ENCODE results near the gene USH2A. TPM values are rescaled to one million over a fixed set of nuclear protein-coding genes. Genes with fewer than 3 reads are reported as not detected.

The USH2A gene
- total RNA-seq, 4 donors from 2014 or later: under 0.01 to 1.9 (median under 0.01) TPM

GRCh38 chr1:216049741-216050430 lies 373.4 kb downstream of the USH2A start:
- TF ChIP-seq POLR2AphosphoS5 (IDR thresholded peaks at IDR 0.05) (no peak), CTCF (IDR thresholded peaks at IDR 0.05) (no peak), EP300 (IDR thresholded peaks at IDR 0.05) (no peak), POLR2A (IDR thresholded peaks at IDR 0.05; ENCODE audit: low read depth) (no peak)
- whole genome bisulfite sequencing: 84% methylated on average over 9 of the region's 9 CpGs
- Histone ChIP-seq H3K27ac (replicated peaks in 1 of 4) (no peak overlapping the region), H3K4me3 (no peak overlapping the region), H3K36me3 (no peaks in the 10 kb centered on the region), H3K9me3 (no peaks in the 10 kb centered on the region), H3K4me1 (peaks cover 0 to 9% (median 9%) of the 10 kb centered on the region in 4 donors), H3K27me3 (no peaks in the 10 kb centered on the region)
- no peak for DNase-seq (ENCODE audit: extremely low spot score)
- intact Hi-C loops (cut with DNase I): no loop called here

GRCh38 chr1:216047811-216048572 lies 375.3 kb downstream of the USH2A start:
- WGBS: 67% methylated on average over 3 of the region's 3 CpGs
- Histone ChIP-seq H3K36me3 (no peaks in the 10 kb centered on the region), H3K4me3 (no peak overlapping the region), H3K27me3 (no peaks in the 10 kb centered on the region), H3K9me3 (no peaks in the 10 kb centered on the region), H3K4me1 (no peaks in the 10 kb centered on the region), H3K27ac (replicated peaks in 1 of 4) (no peak overlapping the region)
- no peak for DNase-seq (ENCODE audit: extremely low spot score)
- no peak for TF ChIP-seq POLR2A (IDR thresholded peaks at IDR 0.05; ENCODE audit: low read depth)
- TF ChIP-seq CTCF (IDR thresholded peaks at IDR 0.05): no peak
- TF ChIP-seq POLR2AphosphoS5 (IDR thresholded peaks at IDR 0.05): no peak
- no peak for TF ChIP-seq EP300 (IDR thresholded peaks at IDR 0.05)
- intact Hi-C loops (cut with DNase I): no loop called here

GRCh38 chr1:216046336-216046735 lies 376.9 kb downstream of the USH2A start:
- H3K36me3 ChIP-seq: no peaks in the 10 kb centered on the region
- intact Hi-C loops (cut with DNase I): no loop called here
- WGBS: 77% methylated on average over 4 of the region's 4 CpGs
- no peak overlapping the region for H3K4me3 ChIP-seq
- TF ChIP-seq POLR2A (IDR thresholded peaks at IDR 0.05; ENCODE audit: low read depth) (no peak), POLR2AphosphoS5 (IDR thresholded peaks at IDR 0.05) (no peak), CTCF (IDR thresholded peaks at IDR 0.05) (no peak), EP300 (IDR thresholded peaks at IDR 0.05) (no peak)
- no peaks in the 10 kb centered on the region for H3K27me3 ChIP-seq
- H3K27ac ChIP-seq (replicated peaks in 1 of 4): no peak overlapping the region
- DNase-seq (ENCODE audit: extremely low spot score): no peak
- H3K4me1 ChIP-seq: no peaks in the 10 kb centered on the region
- no peaks in the 10 kb centered on the region for H3K9me3 ChIP-seq

DNA sequence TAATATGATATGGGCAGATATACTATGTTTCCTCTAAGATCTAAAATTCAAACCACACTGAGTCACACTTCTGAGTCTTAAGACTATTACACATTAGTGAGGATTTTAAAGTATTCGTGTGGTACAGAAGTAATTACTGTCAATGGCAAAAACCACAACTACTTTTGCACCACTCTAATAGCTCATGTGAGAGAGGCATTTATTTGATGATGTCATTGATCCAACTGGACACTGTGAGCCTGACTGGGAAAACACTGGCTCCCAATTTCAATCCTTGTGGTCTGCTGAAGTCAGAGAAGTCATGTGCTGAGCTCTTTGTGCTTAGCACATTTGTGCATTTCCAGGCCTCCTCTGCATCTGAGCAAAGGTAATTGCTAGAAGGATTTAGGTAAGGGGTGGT lies 377.8 kb downstream of the USH2A start:
- Histone ChIP-seq H3K36me3 (no peaks in the 10 kb centered on the region), H3K9me3 (no peaks in the 10 kb centered on the region), H3K27ac (replicated peaks in 1 of 4) (no peak overlapping the region), H3K4me3 (no peak overlapping the region), H3K27me3 (no peaks in the 10 kb centered on the region), H3K4me1 (no peaks in the 10 kb centered on the region)
- no peak for TF ChIP-seq CTCF (IDR thresholded peaks at IDR 0.05)
- WGBS: 75% methylated on average over 1 of the region's 1 CpG
- intact Hi-C loops (cut with DNase I): no loop called here
- DNase-seq (ENCODE audit: extremely low spot score): no peak
